ENCODE data around the gene STAT6.

DNA sequence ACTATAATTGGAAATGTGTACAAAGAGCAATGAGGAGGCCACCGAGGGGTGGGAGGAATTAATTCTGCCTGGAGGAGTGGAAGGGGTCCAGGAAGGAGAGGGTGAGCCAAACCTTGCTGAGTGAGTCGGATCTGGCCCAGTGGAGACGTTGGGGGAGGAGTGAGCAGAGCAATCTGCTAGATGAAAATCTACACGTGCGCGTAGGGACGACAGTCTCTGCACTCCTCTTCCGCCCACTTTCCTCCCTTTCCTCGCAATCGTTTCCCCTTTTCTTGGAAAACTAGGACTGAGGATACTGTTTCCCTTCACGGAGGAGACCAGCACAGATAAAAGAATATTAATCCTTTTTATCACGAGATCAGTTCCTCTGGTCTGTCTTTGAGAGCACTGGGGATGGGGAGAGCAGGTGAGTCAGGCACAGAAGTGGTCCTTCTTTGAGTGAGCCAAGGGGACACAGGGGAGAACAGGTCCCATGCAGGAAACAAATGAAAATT lies 25.1 kb downstream of the STAT6 start:
- TF ChIP-seq, protein P1, sequence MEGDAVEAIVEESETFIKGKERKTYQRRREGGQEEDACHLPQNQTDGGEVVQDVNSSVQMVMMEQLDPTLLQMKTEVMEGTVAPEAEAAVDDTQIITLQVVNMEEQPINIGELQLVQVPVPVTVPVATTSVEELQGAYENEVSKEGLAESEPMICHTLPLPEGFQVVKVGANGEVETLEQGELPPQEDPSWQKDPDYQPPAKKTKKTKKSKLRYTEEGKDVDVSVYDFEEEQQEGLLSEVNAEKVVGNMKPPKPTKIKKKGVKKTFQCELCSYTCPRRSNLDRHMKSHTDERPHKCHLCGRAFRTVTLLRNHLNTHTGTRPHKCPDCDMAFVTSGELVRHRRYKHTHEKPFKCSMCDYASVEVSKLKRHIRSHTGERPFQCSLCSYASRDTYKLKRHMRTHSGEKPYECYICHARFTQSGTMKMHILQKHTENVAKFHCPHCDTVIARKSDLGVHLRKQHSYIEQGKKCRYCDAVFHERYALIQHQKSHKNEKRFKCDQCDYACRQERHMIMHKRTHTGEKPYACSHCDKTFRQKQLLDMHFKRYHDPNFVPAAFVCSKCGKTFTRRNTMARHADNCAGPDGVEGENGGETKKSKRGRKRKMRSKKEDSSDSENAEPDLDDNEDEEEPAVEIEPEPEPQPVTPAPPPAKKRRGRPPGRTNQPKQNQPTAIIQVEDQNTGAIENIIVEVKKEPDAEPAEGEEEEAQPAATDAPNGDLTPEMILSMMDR (optimal IDR thresholded peaks at IDR 0.05 in 1 of 3, IDR thresholded peaks at IDR 0.05 in 1 of 3, conservative IDR thresholded peaks at IDR 0.05 in 1 of 3; ENCODE audit: extremely low read depth in 1 of 3, insufficient read depth in 2 of 3, low read length in 3 of 3), result no peak
- TF ChIP-seq EZH2 (IDR thresholded peaks at IDR 0.05; ENCODE audit: low read length), result no peak

Measured in keratinocyte (primary cell).